Measurements from ENCODE around the gene NPTN.

- TF ChIP-seq POU2F2 (IDR thresholded peaks at IDR 0.05; ENCODE audit: low read depth, low read length) (no peak), POLR2A (IDR thresholded peaks at IDR 0.05; ENCODE audit: low read depth, low read length) (no peak), POLR2AphosphoS5 (IDR thresholded peaks at IDR 0.05; ENCODE audit: low read depth, low read length) (no peak), TAF1 (IDR thresholded peaks at IDR 0.05; ENCODE audit: low read depth, low read length) (no peak), PAX5 (IDR thresholded peaks at IDR 0.05; ENCODE audit: insufficient read depth, low read length, severe bottlenecking) (no peak), SPI1 (IDR thresholded peaks at IDR 0.05; ENCODE audit: low read depth, low read length) (no peak)
Observed at GRCh38 chr15:73518876-73519733, 114.1 kb downstream of the NPTN start.

Measured in GM12891 (cell line).